ENCODE measurements around the gene ARHGDIG.

DNA sequence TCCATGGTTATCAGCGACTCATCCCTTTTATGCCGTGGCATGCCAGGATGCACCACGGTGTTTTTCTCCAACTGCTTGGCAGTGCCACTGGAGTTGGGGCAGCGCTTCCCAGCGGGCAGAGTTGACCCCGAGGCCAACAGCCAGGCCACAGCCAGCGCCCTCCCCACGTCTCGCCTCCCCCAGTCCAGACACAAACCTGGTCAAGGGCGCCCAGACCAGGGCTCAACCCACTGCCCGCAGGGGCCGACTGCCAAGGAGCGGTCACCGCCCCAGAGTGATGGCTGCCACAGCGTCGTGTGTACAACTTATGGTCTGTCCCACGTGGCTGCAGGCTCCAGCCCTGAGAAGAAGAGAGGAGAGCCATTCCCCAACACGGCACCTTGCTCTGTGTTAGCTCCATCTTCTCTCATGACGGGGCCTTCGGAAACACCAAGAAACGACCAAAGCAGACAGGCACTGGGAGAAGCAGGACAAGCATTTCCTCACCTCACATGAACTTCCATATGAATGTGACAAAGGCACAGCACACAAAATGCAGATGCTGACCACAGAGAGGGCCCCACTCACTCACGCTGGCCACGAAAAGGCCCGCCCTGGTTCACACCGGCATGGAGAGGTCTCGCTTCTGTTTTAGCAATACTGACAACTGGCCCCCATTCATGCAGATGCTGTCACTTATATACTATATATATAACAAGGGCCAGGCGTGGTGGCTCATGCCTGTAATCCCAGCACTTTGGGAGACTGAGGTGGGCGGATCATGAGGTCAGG lies 45.2 kb downstream of the ARHGDIG start:
- no peak for TF ChIP-seq GATA3 (IDR thresholded peaks at IDR 0.05; ENCODE audit: low read depth, low read length)
- TF ChIP-seq GATA2 (IDR thresholded peaks at IDR 0.05; ENCODE audit: low read depth, low read length) = no peak

All from SH-SY5Y (cell line).